ENCODE data around the gene IL17A. TPM values are rescaled to one million over a fixed set of nuclear protein-coding genes. Genes with fewer than 3 reads are reported as not detected.

Gene IL17A
- total RNA-seq, 1 experiment from 2014 or later, result not detected

Other genes starting within 250 kb of the IL17A start
- under 0.01 TPM in 1 of 2 replicates, not detected in the other for gene PKHD1, start 98.8 kb upstream of the IL17A start, total RNA-seq (2014; rRNA removed; shearing (Covaris generic))
- gene IL17F, start 58.1 kb downstream of the IL17A start, total RNA-seq (2014; rRNA removed; shearing (Covaris generic)), result not detected in 2 replicates
- gene MCM3, start 98.4 kb downstream of the IL17A start, total RNA-seq (2014; rRNA removed; shearing (Covaris generic)), result 212 and 220 TPM in 2 replicates
- gene PAQR8, start 175.8 kb downstream of the IL17A start, total RNA-seq (2014; rRNA removed; shearing (Covaris generic)), result 5.8 and 10.0 TPM in 2 replicates
- gene EFHC1, start 234.0 kb downstream of the IL17A start, total RNA-seq (2014; rRNA removed; shearing (Covaris generic)), result 15.7 and 15.8 TPM in 2 replicates